ENCODE data around the gene SPATA13.

DNA sequence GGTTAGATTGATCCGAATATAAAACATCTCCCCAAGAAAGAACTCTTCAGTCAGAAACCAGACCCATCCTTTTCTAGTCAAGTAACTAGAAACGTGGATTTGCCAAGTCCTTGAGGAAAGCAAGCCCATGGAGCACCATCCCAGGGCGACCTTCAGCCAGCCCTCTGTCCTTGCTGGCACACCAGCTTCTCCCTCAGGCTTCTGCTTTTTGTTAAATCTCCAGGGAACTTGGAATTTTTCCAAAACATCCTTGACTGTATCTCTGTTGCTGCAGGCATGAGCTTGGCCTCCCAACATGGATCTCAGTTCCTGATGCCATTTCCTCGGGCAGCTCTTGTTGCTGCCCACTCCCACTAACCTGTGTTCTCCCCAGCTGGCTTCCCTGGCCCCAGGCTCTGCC, 121.7 kb downstream of the SPATA13 start:
- TF ChIP-seq, protein P1, sequence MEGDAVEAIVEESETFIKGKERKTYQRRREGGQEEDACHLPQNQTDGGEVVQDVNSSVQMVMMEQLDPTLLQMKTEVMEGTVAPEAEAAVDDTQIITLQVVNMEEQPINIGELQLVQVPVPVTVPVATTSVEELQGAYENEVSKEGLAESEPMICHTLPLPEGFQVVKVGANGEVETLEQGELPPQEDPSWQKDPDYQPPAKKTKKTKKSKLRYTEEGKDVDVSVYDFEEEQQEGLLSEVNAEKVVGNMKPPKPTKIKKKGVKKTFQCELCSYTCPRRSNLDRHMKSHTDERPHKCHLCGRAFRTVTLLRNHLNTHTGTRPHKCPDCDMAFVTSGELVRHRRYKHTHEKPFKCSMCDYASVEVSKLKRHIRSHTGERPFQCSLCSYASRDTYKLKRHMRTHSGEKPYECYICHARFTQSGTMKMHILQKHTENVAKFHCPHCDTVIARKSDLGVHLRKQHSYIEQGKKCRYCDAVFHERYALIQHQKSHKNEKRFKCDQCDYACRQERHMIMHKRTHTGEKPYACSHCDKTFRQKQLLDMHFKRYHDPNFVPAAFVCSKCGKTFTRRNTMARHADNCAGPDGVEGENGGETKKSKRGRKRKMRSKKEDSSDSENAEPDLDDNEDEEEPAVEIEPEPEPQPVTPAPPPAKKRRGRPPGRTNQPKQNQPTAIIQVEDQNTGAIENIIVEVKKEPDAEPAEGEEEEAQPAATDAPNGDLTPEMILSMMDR (IDR thresholded peaks at IDR 0.05; ENCODE audit: low read depth, low read length) = no peak
- no peak for TF ChIP-seq EZH2phosphoT487 (IDR thresholded peaks at IDR 0.05; ENCODE audit: low read depth)

Data from OCI-LY3 (cell line).